Stimulated activated CD4-positive, alpha-beta T cell treated with anti-CD3 and anti-CD28 coated beads, TNF-alpha, amount 100 ng/mL, for 24 hours (primary cell): Measurements from ENCODE around the gene ENOX2.

Experiments
- DNase-seq, 3 experiments: peaks; one replicate each; pipeline ENCODE4 v3.0.0-alpha.2; 2020; ENCODE audit warnings: low read depth in 3 of 3

Gene ENOX2

GRCh38 chrX:130884627-130885026 is 18.4 kb downstream of the ENOX2 start:
- no peak for DNase-seq

GRCh38 chrX:130879869-130880268 is 23.1 kb downstream of the ENOX2 start:
- DNase-seq, result no peak

DNA sequence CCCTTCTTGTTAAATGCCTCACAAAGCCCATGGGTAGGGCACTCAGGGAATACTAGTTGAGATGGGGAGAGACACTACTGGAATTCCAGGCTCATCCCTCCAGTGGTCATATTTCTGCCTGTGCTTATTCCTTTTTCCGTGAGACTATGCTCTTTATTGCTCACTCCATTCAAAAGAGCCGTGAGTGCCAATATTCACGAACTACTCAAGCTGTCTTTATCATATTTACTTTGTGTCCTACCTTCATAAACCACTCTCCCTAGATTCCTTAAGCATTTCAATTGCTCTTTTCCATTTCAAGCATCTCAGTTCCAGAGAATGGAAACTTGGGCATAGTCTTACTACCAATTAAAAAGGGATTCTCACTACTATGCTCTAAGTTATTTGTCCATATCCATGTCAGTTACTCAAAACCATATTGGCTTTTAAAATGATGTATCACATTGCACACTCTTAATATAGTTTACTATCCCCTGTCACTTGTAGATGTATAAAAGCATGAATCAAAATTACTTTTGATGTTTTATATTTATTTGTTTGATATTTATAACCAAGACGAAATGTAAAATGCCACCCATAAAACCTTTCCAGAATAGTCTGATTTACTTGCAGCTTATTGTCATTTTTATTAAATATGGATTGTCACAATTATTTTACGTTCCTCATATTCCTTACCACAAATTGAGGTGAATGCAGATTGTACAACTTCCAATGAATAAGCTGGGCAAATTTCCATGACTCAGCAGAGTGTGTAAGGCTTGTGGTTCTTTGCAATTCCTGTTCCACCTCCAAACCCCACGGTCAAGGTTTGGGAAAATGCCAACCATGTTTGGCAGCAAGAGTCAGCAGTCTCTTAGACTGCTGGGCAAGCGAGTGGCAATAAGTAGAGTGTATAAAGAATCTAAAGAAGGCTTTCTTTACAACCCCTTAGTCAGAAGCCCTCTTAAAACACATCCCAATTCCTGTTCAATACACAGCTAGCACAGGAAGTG is 24.4 kb downstream of the ENOX2 start:
- no peak for DNase-seq

DNA sequence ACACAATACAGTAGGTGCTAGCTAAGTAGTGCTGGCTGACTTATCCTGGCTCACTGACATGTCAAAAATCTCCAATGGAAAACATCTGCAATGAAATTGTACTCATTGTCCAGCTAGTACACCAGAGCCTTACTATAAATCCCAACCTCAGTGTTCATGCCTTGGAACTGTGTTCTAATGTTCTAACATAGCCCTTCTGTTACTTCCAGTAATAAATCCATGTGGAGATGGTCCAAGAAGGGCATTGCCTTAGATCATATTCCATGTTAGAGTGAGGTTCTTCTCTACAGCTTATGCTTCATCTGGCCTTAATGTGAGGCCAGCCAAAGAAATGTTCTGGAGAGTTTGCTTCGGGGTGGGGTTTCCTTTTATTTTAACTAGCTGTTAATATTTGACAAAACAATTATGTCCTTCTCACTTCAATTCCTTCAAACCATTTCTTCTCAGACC is 25.1 kb downstream of the ENOX2 start:
- no peak for DNase-seq

GRCh38 chrX:130876226-130876625 is 26.8 kb downstream of the ENOX2 start:
- DNase-seq, result no peak

DNA sequence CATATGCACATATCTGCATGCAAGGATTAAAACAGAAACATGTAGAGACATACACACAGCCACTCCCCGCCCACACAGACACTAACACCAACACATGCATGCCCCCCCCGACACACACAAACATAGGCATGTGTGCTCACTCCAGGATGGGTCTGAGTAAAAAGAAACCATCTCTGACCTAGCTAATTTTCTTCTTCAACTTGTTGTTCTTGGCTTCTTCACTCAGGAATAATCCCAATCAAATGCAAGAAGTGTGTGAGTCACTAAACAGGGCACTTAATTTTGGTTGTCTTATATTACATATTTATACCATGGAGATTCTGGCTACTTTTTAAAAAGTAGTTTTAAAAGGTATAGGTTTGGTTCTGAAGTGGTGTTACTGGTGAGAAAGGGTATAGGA is 28.3 kb downstream of the ENOX2 start:
- DNase-seq, result no peak

GRCh38 chrX:130869239-130869638 is 33.8 kb downstream of the ENOX2 start:
- no peak for DNase-seq

DNA sequence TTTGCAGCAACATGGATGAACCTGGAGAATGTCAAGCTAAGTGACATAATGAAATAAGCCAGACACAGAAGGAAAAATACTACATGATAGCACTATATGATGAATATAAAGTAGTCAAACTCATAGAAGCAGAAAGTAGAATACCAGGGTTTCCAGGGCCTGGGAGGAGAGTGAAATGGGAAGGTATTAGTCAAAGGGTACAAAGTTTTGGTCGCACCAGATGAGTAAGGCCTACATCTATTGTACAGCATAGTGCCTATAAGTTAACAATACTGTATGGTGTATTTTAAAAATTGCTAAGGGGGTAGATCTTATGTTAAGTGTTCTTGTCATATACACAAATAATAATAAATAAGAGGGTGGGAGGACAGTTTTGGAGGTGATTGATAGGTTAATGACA is 41.5 kb downstream of the ENOX2 start:
- DNase-seq, result no peak

DNA sequence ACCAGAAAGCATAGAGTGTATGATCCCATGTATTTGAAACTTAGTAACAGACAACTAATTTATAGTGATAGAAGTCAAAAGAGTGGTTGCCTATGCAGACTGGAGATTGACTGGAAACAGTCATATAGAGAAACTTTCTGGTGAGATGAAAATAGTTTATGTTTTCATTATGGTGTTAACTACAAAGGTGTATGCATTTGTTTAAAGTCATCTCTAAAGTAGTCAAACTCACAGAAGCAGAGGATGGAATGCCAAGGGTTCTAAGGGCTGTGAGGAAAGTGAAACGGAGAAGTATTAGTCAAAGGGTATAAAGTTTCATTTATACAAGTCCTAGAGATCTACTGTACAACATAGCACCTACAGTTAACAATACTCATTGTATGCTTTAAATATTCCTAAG is 45.8 kb downstream of the ENOX2 start:
- no peak for DNase-seq

- DNase-seq, result no peak
Observed at GRCh38 chrX:130851569-130851968, 51.4 kb downstream of the ENOX2 start.

- no peak for DNase-seq
Observed at GRCh38 chrX:130848763-130849162, 54.2 kb downstream of the ENOX2 start.

GRCh38 chrX:130846746-130847145 is 56.3 kb downstream of the ENOX2 start:
- DNase-seq, result no peak

DNA sequence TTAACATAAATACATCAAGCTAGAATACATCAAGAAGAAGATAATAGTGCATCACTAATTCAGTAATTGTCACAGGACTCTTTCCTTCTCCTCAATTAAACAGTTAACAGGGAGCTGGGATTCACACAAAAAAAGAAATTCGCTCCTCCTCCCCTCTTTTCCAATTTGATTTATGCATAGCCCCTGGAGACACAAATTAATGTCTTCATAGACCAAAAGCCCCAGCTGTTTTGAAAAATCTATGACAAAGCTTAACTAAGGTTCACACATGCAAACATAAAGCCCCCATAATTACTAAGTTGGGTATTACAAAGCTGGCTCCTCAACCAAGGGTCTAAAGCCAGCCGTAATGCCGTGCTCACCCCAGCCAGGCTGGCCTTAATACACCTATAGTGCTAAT is 61.2 kb downstream of the ENOX2 start:
- DNase-seq, result no peak

- no peak for DNase-seq
Observed at GRCh38 chrX:130840345-130840744, 62.7 kb downstream of the ENOX2 start.

GRCh38 chrX:130836447-130836846 is 66.6 kb downstream of the ENOX2 start:
- DNase-seq, result no peak

DNA sequence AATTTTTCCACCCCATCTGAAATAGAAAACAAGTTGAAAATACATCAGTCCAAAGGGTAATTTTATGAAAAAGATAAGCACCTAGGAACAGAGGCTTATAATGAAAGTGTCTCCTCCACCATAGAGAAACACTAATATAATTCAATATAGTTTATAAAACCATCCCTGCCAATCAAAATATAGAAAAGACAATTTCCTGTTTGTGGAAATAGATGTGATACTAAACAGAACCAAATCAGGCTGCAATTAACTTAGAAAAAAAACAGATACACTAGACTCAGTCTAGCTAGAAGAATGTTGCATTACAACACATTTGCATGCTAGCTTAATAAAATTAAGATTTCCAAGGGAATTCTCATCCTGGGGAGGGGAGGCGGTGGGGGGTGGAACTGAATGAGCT is 68.2 kb downstream of the ENOX2 start:
- no peak for DNase-seq

DNA sequence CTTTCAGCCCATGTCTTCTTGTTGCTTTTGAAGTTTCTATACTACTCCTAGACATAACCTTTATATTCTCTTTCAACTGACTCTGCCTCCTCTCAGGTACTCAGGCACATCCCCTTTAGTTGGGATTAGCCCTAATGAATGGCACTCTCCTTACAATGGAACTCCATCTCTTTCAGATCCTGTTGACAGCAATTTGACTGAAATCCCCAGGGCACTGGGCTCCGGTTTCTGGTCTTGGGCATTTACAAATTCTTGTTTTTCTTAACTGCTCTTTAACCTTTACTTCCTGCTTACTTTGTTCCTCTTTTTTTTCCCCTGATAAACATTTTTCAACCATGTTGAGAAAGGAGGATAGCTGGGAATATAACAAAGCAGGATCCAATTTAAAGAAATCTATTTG is 68.9 kb downstream of the ENOX2 start:
- DNase-seq, result no peak

- no peak for DNase-seq
Observed at GRCh38 chrX:130831347-130831722, 71.7 kb downstream of the ENOX2 start.

- no peak for DNase-seq
Observed at GRCh38 chrX:130830599-130831346, 72.2 kb downstream of the ENOX2 start.

DNA sequence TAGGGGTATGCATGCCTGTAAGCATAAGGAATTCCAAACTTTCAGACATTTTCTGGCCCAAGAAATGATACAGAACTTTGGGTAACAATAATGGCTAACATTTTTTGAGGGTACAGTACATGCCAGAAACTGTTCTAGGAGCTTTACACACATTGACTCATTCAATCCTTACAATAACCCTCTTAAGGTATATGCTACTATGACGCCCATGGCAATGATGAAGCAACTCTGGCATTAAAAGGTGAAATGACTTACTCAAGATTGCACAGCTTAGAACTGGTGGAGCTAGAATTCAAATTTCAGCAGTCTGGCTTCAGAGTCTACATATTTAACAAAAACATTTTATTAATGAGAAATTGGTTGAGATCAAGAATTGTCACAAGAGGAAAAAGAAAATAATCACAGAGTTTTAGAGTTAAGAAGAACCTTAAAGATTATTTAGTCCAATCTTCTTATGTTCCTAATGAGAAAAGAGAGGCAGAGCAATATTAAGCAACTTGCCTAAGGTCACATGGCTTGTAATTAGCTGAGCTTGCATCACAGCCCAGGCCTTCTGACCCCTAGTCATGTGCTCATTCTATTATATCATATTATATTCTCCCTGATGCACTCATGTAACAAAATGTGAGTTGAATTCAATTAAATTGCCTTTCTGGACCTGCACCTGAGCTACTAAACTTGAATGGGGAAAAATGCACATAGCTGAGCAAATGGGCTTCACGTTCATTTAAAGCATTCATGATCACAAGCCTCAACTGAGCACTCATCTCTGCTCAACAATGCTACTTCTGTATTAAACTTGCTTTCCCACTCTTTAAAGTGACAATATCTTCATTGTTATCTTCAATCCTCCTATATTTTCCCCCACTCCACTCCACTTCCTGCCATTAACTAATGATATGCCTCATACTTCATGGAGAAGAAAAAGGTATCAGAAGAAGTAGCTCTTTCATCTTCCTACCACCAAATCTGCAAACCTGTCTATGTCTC is 73.2 kb downstream of the ENOX2 start:
- DNase-seq, result no peak

DNA sequence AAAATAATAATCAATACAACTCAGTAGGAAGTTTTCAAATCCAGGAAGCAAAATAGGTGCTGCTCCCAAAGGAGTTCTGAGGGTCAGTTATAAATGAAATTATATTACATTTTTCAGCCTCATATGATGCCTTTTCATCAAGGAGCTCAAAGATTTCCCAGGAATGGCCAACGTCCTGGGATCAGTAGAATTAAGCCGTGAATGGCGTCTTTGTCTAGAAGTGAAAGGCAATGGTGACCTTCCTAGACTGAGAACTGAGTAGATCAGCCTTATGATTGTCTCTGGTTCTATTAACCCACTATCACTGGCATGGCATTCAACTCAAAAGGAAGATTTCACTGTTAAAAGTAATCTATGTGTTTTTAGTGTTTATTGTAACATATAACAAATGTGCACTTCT is 74.4 kb downstream of the ENOX2 start:
- DNase-seq, result no peak

DNA sequence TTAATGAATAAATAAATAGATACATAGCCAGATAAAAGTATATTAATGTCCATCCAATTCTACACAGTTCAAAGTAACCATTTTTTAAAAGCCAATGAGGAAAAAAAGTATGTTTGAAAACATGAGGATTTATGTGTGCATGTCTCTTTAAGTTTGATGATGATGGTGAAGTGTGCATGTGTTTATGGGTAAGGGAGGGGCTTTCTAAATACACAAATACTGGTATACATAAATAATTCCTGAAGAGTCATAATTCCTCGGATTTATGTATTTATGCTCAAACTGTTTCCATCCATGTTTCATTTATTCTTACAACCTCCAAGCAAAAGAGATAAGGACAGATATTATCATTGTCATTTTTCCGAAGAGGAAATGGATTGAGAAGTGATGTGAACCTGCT is 75.4 kb downstream of the ENOX2 start:
- no peak for DNase-seq
